K562 (cell line): ENCODE data around the gene RPL22. TPM values are rescaled to one million over a fixed set of nuclear protein-coding genes. Genes with fewer than 3 reads are reported as not detected.

Source experiments
- ARID2 ChIP-seq: fragments of 450-650 bp; IDR thresholded peaks from 2 replicates; pipeline ENCODE4 v1.6.1; 2017; ENCODE audit warnings: antibody characterized with exemption, mild to moderate bottlenecking
- BRCA1 ChIP-seq, 2 experiments: fragments of 450-650 bp in 1 of 2; sonication (generic) in 1 of 2; formaldehyde crosslinking in 1 of 2; IDR thresholded peaks; 2 replicates each; pipeline versions ENCODE4 v1.5.0 to v1.6.1; 2017 to 2020; ENCODE audit warnings: mild to moderate bottlenecking in 1 of 2, missing genetic modification reagents in 1 of 2
- CC2D1A ChIP-seq: fragments of 450-650 bp; IDR thresholded peaks from 2 replicates; pipeline ENCODE4 v1.6.1; 2017; ENCODE audit warnings: mild to moderate bottlenecking
- EHMT2 ChIP-seq: fragments of 450-650 bp; IDR thresholded peaks from 2 replicates; pipeline ENCODE4 v1.6.1; 2018; ENCODE audit warnings: antibody characterized with exemption
- ETV1 ChIP-seq: fragments of 450-650 bp; conservative IDR thresholded peaks from 2 replicates; pipeline ENCODE4 v1.6.1; 2016; ENCODE audit warnings: missing genetic modification characterization, control low read depth, low read depth, missing compliant biosample characterization
- HDGF ChIP-seq: fragments of 450-650 bp; IDR thresholded peaks from 2 replicates; pipeline ENCODE4 v1.6.1; 2016
- KDM2B ChIP-seq: fragments of 250-450 bp; sonication (Bioruptor Pico); IDR thresholded peaks from 2 replicates; pipeline ENCODE4 v1.8.0; 2021; ENCODE audit warnings: mild to moderate bottlenecking, moderate library complexity
- MAZ ChIP-seq, 2 experiments: fragments of 450-650 bp in 1 of 2; sonication (generic) in 1 of 2; formaldehyde crosslinking; IDR thresholded peaks in 1 of 2; conservative IDR thresholded peaks in 1 of 2; 2 replicates each; pipeline versions ENCODE4 v1.4.0 to v1.5.0; 2020; ENCODE audit warnings: mild to moderate bottlenecking in 1 of 2, missing genetic modification reagents in 1 of 2
- MEF2A ChIP-seq: IDR thresholded peaks from 2 replicates; pipeline ENCODE4 v1.6.1; 2011; ENCODE audit warnings: low read depth, mild to moderate bottlenecking, low read length, moderate library complexity; ENCODE audit not compliant: control insufficient read depth
- NFE2L1 ChIP-seq: fragments of 450-650 bp; IDR thresholded peaks from 2 replicates; pipeline ENCODE4 v1.6.1; 2016; ENCODE audit warnings: missing genetic modification characterization, low read depth, mild to moderate bottlenecking, missing compliant biosample characterization, moderate library complexity, borderline replicate concordance
- PHF8 ChIP-seq: fragments of 200-600 bp; sonication (generic); IDR thresholded peaks from 2 replicates; pipeline ENCODE4 v1.6.1; 2012; ENCODE audit warnings: mixed run types, mild to moderate bottlenecking, inconsistent platforms, low read length, moderate library complexity, borderline replicate concordance
- TRIM24 ChIP-seq, 2 experiments: fragments of 450-650 bp; IDR thresholded peaks; 2 replicates each; pipeline ENCODE4 v1.6.1; 2016
- XRCC5 ChIP-seq: fragments of 200-400 bp; formaldehyde crosslinking; IDR thresholded peaks from 2 replicates; pipeline ENCODE4 v1.6.1; 2017; ENCODE audit warnings: low read depth, mild to moderate bottlenecking, low read length
- ZNF174 ChIP-seq: fragments of 250-450 bp; sonication (Bioruptor Pico); IDR thresholded peaks from 2 replicates; pipeline ENCODE4 v1.4.0; 2020; ENCODE audit warnings: mild to moderate bottlenecking
- ZNF583 ChIP-seq: fragments of 250-450 bp; sonication (Bioruptor Pico); IDR thresholded peaks from 2 replicates; pipeline ENCODE4 v1.4.0; 2020
- polyA plus RNA-seq, 8 experiments: library from polyadenylated mRNA; depleted of rRNA in 4 of 8; stranded (reverse) in 5 of 8; unstranded in 3 of 8; fragments of >200 nt; fragmentation: Nextera tagmentation in 2 of 8; fragmentation: Illumina TruSeq in 1 of 8; extraction: Ambion mirVana in 2 of 8; extraction: Trizol in 1 of 8; gene quantifications; 2 replicates each; pipeline versions ENCODE4 v1.2.1 to v1.2.3, GENCODE V29; 2011 to 2014; ENCODE audit warnings: inconsistent platforms in 1 of 8, missing spikeins in 1 of 8
- total RNA-seq, 7 experiments: library from RNA; depleted of rRNA in 6 of 7; stranded (reverse); fragments of >200 nt in 6 of 7; fragmentation: Illumina TruSeq in 2 of 7; extraction: Trizol in 2 of 7; gene quantifications; 2 replicates each; pipeline versions ENCODE4 v1.2.1 to v1.2.3, GENCODE V29; 2011 to 2021; ENCODE audit warnings: low replicate concordance in 1 of 7
- TF ChIP-seq, protein P1 (sequence below): fragments of 250-450 bp; sonication (Bioruptor Pico); IDR thresholded peaks from 2 replicates; pipeline ENCODE4 v1.4.0; 2020
- TF ChIP-seq, protein P2 (sequence below): fragments of 450-650 bp; formaldehyde crosslinking; IDR thresholded peaks from 2 replicates; pipeline ENCODE4 v1.4.0; 2022; ENCODE audit warnings: missing genetic modification characterization
- TF ChIP-seq, protein P3 (sequence below): fragments of 250-450 bp; sonication (Bioruptor Pico); IDR thresholded peaks from 2 replicates; pipeline ENCODE4 v1.5.0; 2020; ENCODE audit warnings: mild to moderate bottlenecking
- TF ChIP-seq, protein P4 (sequence below): sonication (generic); formaldehyde crosslinking; IDR thresholded peaks from 2 replicates; pipeline ENCODE4 v1.9.0; 2022; ENCODE audit warnings: mild to moderate bottlenecking, missing genetic modification reagents

The RPL22 gene
- total and polyA plus RNA-seq, 9 of the 15 experiments (the other 6 are each of a cell fraction or from before 2014, with no cell fraction given): 467 to 1,165 (median 607) TPM

DNA sequence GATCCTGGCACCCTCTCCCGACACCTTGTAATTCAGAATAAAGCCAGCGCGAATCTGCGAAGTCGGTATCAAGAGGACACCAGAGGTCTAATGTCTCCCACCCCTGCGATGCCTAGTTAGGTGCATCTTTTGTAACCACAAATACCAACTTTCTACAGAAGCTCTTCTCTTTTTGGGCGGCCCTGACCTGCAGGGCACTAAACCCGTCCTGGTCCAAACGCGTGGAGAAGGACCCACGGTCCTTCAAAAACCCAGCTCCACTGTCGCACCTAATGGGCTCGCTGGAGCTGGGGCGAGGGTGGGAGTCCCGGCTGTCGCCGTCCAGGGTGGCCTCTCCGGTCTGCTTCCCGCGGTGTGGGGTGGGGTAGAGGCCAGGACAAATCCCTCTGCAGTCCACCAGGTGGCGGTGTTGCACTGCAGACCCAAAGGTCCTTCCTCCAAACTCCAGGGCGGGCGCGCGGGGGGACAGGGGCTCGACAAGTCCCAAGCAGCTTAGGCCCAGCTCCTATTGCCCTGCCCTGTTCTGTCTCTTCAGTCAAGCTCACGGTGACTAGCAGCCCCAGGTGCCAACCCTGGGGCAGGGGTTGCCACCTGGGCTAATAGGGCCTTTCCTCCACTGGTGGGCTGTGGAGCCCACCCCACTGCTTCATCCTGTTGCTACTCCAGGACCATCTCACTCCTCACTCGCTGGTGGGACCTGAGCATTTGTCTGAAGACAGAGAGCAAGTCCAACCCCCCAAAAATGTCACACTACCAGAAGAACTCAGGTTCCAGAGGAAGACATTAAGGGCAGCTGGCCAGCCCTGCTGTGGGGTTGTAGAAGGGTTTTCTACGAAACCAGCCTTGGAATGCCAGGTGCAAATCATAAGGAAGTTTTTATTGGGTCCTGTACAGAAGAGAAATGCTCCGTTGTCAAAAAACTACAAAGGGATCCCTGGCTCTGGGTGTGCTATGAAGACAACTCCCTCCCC is 47.4 kb upstream of the RPL22 start (continued):
- TF ChIP-seq PHF8 (no peak), NFE2L1 (tag) (no peak), ZNF583 (CRISPR knock-in tag) (no peak), ETV1 (tag) (no peak), EHMT2 (0 out of 2 replicates have a peak, but pooled peaks have one; percentile 26), MEF2A (no peak), XRCC5 (0 out of 2 replicates have a peak, but pooled peaks have one; percentile 62), HDGF (peak; percentile 60; the same call in 1 of the 2 replicates), ARID2 (peak; percentile 95), MAZ (CRISPR knock-in tag; conservative IDR thresholded peaks at IDR 0.05 in 1 of 2, IDR thresholded peaks at IDR 0.05 in 1 of 2) (peak; percentile 70 to 82), ZNF174 (CRISPR knock-in tag) (no peak), TRIM24 (IDR thresholded peaks at IDR 0.05) (no peak), KDM2B (CRISPR knock-in tag) (no peak), BRCA1 (IDR thresholded peaks at IDR 0.05) (no peak), BRCA1 (CRISPR knock-in tag; IDR thresholded peaks at IDR 0.05) (no peak), CC2D1A (peak; percentile 94)
- TF ChIP-seq, protein P1, sequence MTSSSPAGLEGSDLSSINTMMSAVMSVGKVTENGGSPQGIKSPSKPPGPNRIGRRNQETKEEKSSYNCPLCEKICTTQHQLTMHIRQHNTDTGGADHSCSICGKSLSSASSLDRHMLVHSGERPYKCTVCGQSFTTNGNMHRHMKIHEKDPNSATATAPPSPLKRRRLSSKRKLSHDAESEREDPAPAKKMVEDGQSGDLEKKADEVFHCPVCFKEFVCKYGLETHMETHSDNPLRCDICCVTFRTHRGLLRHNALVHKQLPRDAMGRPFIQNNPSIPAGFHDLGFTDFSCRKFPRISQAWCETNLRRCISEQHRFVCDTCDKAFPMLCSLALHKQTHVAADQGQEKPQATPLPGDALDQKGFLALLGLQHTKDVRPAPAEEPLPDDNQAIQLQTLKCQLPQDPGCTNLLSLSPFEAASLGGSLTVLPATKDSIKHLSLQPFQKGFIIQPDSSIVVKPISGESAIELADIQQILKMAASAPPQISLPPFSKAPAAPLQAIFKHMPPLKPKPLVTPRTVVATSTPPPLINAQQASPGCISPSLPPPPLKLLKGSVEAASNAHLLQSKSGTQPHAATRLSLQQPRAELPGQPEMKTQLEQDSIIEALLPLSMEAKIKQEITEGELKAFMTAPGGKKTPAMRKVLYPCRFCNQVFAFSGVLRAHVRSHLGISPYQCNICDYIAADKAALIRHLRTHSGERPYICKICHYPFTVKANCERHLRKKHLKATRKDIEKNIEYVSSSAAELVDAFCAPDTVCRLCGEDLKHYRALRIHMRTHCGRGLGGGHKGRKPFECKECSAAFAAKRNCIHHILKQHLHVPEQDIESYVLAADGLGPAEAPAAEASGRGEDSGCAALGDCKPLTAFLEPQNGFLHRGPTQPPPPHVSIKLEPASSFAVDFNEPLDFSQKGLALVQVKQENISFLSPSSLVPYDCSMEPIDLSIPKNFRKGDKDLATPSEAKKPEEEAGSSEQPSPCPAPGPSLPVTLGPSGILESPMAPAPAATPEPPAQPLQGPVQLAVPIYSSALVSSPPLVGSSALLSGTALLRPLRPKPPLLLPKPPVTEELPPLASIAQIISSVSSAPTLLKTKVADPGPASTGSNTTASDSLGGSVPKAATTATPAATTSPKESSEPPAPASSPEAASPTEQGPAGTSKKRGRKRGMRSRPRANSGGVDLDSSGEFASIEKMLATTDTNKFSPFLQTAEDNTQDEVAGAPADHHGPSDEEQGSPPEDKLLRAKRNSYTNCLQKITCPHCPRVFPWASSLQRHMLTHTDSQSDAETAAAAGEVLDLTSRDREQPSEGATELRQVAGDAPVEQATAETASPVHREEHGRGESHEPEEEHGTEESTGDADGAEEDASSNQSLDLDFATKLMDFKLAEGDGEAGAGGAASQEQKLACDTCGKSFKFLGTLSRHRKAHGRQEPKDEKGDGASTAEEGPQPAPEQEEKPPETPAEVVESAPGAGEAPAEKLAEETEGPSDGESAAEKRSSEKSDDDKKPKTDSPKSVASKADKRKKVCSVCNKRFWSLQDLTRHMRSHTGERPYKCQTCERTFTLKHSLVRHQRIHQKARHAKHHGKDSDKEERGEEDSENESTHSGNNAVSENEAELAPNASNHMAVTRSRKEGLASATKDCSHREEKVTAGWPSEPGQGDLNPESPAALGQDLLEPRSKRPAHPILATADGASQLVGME (CRISPR knock-in tag): 0 out of 2 replicates have a peak, but pooled peaks have one; percentile 35
- TF ChIP-seq, protein P2, sequence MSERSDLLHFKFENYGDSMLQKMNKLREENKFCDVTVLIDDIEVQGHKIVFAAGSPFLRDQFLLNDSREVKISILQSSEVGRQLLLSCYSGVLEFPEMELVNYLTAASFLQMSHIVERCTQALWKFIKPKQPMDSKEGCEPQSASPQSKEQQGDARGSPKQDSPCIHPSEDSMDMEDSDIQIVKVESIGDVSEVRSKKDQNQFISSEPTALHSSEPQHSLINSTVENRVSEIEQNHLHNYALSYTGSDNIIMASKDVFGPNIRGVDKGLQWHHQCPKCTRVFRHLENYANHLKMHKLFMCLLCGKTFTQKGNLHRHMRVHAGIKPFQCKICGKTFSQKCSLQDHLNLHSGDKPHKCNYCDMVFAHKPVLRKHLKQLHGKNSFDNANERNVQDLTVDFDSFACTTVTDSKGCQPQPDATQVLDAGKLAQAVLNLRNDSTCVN (CRISPR knock-in tag): no peak
- TF ChIP-seq, protein P3, sequence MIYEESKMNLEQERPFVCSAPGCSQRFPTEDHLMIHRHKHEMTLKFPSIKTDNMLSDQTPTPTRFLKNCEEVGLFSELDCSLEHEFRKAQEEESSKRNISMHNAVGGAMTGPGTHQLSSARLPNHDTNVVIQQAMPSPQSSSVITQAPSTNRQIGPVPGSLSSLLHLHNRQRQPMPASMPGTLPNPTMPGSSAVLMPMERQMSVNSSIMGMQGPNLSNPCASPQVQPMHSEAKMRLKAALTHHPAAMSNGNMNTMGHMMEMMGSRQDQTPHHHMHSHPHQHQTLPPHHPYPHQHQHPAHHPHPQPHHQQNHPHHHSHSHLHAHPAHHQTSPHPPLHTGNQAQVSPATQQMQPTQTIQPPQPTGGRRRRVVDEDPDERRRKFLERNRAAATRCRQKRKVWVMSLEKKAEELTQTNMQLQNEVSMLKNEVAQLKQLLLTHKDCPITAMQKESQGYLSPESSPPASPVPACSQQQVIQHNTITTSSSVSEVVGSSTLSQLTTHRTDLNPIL: no peak
- TF ChIP-seq, protein P4, sequence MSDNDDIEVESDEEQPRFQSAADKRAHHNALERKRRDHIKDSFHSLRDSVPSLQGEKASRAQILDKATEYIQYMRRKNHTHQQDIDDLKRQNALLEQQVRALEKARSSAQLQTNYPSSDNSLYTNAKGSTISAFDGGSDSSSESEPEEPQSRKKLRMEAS: 0 out of 2 replicates have a peak, but pooled peaks have one; percentile 0
